Medulla oblongata (tissue), 1 donor: ENCODE data around the gene CACNA2D1.
A peak's percentile ranks its signal among the peaks of the same experiment; 100 is the strongest.

ENCODE experiments used
- DNase-seq: peaks from one replicate; pipeline ENCODE4 v3.0.0-alpha.2; 2015; ENCODE audit errors: extremely low spot score

Gene CACNA2D1

GRCh38 chr7:82286096-82286797 lies 157.3 kb downstream of the CACNA2D1 start:
- no peak for DNase-seq

- DNase-seq: no peak
These were observed 158.5 kb downstream of the CACNA2D1 start for GRCh38 chr7:82284936-82285519.

- DNase-seq: no peak
These were observed 168.2 kb downstream of the CACNA2D1 start for GRCh38 chr7:82275342-82275741.

GRCh38 chr7:82274681-82275080 lies 168.9 kb downstream of the CACNA2D1 start:
- DNase-seq: no peak

GRCh38 chr7:82273886-82274285 lies 169.7 kb downstream of the CACNA2D1 start:
- DNase-seq: no peak

- no peak for DNase-seq
These were observed 172.7 kb downstream of the CACNA2D1 start for GRCh38 chr7:82270870-82271269.

- no peak for DNase-seq
These were observed 174.9 kb downstream of the CACNA2D1 start for GRCh38 chr7:82268632-82269031.

GRCh38 chr7:82266081-82266480 lies 177.5 kb downstream of the CACNA2D1 start:
- no peak for DNase-seq

- no peak for DNase-seq
These were observed 178.7 kb downstream of the CACNA2D1 start for GRCh38 chr7:82264783-82265305.

- peak; percentile 22 for DNase-seq
These were observed 179.4 kb downstream of the CACNA2D1 start for GRCh38 chr7:82263920-82264782.

- no peak for DNase-seq
These were observed 185.4 kb downstream of the CACNA2D1 start for GRCh38 chr7:82258181-82258580.

- DNase-seq: peak; percentile 40
These were observed 186.4 kb downstream of the CACNA2D1 start for GRCh38 chr7:82257118-82257695.

GRCh38 chr7:82255706-82256105 lies 187.9 kb downstream of the CACNA2D1 start:
- DNase-seq: no peak

- no peak for DNase-seq
These were observed 193.0 kb downstream of the CACNA2D1 start for GRCh38 chr7:82250598-82250997.

- no peak for DNase-seq
These were observed 193.6 kb downstream of the CACNA2D1 start for GRCh38 chr7:82249979-82250378.

GRCh38 chr7:82247814-82248433 lies 195.7 kb downstream of the CACNA2D1 start:
- DNase-seq: peak; percentile 50

- no peak for DNase-seq
These were observed 198.5 kb downstream of the CACNA2D1 start for GRCh38 chr7:82244947-82245517.

- no peak for DNase-seq
These were observed 202.2 kb downstream of the CACNA2D1 start for GRCh38 chr7:82241356-82241755.

GRCh38 chr7:82235713-82236112 lies 207.9 kb downstream of the CACNA2D1 start:
- DNase-seq: no peak

GRCh38 chr7:82234457-82235049 lies 209.0 kb downstream of the CACNA2D1 start:
- peak; percentile 78 for DNase-seq
